HG03039 (cell line): Measurements from ENCODE around the gene WDR38.
"Not testable (repeated sequence)": the region's sequence is repeated elsewhere in the genome, so short reads cannot be mapped to it uniquely, and the experiment has no call there.

Experiments used
- ATAC-seq: cut with Tn5 transposase; IDR thresholded peaks from one replicate; pipeline ENCODE4 v1.9.1; 2021; ENCODE audit warnings: mild to moderate bottlenecking, moderate library complexity; ENCODE audit not compliant: unreplicated experiment

WDR38 gene

DNA sequence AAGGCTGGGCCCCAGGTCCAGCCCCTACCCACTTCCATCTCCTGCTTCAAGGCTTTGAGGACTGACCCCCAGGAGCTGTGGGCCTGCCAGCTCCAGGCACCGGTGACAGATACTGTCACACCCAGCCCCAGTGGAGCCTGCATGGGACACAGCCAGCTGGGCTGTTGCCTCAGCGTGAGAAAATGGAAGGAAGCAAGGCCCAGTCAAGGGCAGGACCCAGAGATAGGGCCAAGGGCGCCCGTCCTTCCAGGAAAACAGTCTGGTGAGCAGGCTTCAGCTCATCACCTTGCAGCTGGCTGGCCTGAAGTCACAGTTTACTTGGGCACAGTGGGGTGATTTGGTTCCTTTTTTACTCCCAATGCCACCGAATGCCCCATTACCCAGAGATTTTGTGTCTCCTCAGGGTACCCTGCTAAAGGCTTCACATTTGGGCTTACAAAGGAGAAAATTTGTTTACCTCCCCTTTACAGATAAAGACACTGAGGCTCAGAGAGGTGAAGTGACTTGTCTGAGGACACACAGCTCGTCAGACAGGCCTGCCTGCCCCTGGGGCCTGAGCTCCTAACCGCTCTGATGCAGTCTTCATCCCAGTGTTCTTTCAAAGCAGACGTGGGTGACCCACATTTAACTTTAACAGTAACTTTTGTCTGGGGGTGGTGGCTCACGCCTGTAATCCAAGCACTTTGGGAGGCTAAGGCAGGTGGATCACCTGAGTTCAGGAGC, 21.5 kb upstream of the WDR38 start:
- no peak for ATAC-seq

- no peak for ATAC-seq
Measured at GRCh38 chr9:124834591-124834990, 18.7 kb upstream of the WDR38 start.

GRCh38 chr9:124835026-124835557, 18.2 kb upstream of the WDR38 start:
- ATAC-seq: no peak

- not testable (repeated sequence) for ATAC-seq
Measured at GRCh38 chr9:124838132-124838531, 15.1 kb upstream of the WDR38 start.

GRCh38 chr9:124838567-124839275, 14.5 kb upstream of the WDR38 start:
- ATAC-seq: not testable (repeated sequence)

DNA sequence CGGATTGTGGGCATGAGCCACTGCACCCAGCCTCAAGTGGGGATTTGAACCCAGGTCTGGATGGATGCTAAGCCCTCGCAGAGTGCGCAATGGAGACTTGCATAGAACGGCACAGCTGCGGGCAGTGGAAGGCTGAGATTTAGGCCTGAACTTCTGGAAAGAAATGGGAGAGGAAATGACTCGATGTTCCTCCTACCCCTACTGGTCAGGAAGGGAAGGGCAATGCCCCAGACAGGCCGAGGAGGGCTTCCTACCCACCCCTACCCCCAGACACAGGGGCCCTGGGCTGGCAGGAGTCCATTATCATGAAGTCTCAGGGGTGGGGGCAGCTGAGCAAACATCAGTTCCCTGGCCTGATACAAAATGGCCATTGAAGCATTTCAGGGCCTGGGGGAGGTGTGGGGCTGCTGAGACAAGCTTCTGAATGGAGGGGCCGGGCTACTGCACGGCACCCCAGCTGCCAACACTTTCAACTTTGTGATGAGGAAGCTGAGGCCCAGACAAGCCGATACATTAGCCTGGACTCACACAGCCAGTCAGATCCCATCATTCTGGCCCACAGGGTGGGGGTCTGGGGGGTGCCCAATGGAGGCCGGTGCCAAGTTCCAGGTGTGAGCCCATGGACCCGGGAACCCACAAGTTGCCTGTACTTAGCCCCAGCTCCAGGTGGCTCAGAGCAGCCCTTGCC, 13.5 kb upstream of the WDR38 start:
- no peak for ATAC-seq

- ATAC-seq: no peak
Measured at GRCh38 chr9:124840300-124840833, 12.9 kb upstream of the WDR38 start.

- no peak for ATAC-seq
Measured at GRCh38 chr9:124841075-124841821, 12.0 kb upstream of the WDR38 start.

GRCh38 chr9:124843456-124844034, 9.7 kb upstream of the WDR38 start:
- ATAC-seq: no peak

GRCh38 chr9:124844291-124844690, 9.0 kb upstream of the WDR38 start:
- no peak for ATAC-seq

DNA sequence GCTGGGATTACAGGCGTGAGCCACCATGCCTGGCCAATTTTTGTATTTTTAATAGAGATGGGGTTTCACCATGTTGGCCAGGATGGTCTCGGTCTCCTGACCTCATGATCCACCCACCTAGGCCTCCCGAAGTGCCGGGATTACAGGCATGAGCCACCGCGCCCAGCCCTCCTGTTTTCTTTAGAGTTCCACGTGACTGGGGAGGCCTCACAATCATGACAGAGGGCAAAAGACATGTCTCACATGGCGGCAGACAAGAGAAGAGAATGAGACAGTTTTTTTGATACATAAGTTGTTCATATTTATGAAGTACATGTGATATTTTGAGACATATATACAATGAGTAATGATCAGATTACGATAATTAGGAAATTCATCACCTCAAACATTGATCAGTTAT, 6.8 kb upstream of the WDR38 start:
- not testable (repeated sequence) for ATAC-seq

DNA sequence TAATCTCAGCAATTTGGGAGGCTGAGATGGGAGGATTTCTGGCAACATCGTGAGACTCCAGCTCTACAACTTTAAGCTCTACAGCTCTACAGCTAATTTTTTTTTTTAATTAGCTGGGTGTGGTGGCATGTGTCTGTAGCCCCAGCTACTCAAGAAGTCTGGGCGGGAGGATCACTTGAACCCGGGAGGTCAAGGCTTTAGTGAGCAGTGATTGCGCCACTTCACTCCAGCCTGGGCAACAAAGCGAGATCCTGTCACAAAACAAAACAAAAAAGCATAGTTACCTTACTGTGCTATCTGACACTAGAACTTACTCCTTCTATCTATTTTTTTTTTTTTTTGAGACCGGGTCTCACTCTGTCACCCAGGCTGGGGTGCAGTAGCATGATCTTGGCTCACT, 6.3 kb upstream of the WDR38 start:
- ATAC-seq: no peak

- ATAC-seq: no peak
Measured at GRCh38 chr9:124849801-124850200, 3.5 kb upstream of the WDR38 start.

- ATAC-seq: no peak
Measured at GRCh38 chr9:124852121-124852828, 985 bp upstream of the WDR38 start.

- peak; percentile 3 for ATAC-seq
Measured at GRCh38 chr9:124853605-124854143, 414 bp downstream of the WDR38 start.

GRCh38 chr9:124854161-124854560, 901 bp downstream of the WDR38 start:
- ATAC-seq: no peak

DNA sequence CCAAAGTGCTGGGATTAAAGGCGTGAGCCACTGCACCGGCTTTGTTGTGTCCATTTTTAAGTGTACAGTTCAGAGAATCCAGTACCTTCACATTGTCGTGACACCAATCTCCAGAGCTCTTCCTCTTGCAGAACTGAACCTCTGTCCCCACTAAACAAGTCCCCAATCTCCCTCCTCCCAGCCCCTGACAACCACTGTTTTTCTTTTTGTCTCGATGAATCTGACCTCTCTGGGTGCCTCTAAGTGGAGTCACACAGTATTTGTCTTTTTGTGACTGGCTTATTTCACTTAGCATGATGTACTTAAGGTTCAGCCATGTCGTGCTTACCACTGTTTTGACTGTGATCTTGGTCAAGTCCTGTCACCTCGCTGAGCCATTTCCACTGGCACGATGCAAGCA, 1.6 kb downstream of the WDR38 start:
- ATAC-seq: no peak

GRCh38 chr9:124855566-124855943, 2.3 kb downstream of the WDR38 start:
- no peak for ATAC-seq

DNA sequence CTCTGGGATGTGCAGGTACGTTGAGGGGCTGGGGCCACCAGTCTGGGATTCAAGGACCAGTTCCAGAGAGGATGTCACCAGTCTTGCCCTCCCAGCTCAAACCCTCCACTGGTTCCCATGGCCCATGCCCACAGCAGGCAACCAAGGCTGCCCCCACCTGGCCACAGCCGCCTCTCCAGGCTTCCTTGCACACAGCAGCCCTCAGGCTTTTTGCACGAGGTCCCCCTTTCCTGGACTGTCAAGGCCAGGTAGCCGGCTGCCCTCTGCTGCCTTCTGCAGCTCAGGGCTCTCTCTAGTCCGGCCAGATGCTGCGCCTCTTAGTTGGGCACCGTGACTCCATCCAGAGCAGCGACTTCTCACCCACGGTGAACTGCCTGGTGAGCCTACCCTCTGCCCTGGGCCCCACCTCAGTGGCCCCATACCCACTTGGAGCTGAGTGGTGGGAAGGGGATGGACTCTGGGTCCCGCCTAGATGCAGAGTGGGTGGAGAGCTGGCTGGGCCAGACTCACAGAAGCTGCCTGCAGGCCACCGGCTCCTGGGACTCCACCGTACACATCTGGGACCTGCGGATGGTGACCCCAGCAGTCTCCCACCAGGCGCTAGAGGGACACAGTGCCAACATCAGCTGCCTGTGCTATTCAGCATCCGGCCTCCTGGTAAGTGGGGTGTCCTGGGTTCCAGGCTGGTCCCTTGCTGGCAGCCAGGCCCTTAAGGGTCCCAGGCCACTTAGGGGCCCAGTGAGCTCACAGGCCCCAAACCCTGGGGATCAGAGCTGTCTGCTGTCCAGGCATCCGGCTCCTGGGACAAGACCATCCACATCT, 2.9 kb downstream of the WDR38 start:
- no peak for ATAC-seq
